T1000 (cell line): ENCODE measurements around the gene SSX2IP.
"Not testable (repeated sequence)": the region's sequence is repeated elsewhere in the genome, so short reads cannot be mapped to it uniquely, and the experiment has no call there.

Experiments
- DNase-seq: peaks from one replicate; lab custom pipeline; 2025; ENCODE audit warnings: mixed read lengths; lab: John Stamatoyannopoulos, UW

Gene SSX2IP

DNA sequence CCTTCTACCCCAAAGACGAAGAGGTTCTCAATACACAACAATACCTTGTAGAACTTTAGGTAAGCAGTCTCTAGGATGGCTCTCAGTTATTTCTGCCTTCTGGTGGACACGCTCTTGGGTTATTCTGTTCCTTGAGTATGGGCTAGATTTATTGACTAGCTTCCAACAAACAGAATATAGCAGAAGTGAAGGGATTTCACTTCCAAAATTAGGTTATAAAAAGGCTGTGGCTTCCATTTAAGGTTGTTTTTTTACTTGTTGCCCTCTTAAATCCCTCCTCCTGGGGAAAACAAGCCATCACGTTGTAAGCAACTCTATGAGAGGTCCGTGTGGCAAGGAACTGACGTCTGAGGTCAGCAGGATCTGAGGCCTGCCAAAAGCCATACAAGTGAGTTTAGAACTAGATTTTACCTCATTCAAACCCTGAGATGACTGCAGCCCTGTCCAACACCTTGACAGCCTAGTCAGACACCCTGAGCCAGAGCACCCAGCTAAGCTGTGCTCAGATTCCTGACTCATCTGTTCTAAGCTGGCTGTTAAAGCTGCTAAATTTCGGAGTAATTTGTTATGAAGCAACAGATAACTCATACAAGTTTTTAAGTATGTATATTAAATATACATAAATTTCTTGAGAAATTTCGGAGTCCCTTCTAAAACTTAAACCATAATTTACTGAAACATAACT, 12.7 kb downstream of the SSX2IP start:
- no peak for DNase-seq

GRCh38 chr1:84675631-84676030, 14.6 kb downstream of the SSX2IP start:
- DNase-seq, result no peak

DNA sequence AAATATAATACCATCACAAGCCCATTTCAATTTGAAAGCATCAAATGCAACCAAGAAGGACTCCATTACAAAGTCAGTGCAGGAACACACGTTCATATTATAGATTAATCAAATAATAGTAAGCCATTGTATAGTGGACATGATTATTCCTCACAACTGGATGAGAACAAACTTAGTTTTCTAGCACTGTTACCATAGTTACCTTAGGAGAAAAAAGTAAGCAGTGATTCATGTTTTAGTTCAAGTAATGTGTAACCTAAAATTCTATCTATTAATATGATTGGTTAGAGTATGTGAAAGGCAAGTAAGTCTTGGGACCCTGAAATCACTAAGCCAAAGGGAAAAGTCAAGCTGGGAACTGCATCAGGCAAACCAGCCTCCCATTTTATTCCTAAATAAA, 15.2 kb downstream of the SSX2IP start:
- no peak for DNase-seq

- no peak for DNase-seq
These were observed 15.6 kb downstream of the SSX2IP start for GRCh38 chr1:84674705-84675104.

DNA sequence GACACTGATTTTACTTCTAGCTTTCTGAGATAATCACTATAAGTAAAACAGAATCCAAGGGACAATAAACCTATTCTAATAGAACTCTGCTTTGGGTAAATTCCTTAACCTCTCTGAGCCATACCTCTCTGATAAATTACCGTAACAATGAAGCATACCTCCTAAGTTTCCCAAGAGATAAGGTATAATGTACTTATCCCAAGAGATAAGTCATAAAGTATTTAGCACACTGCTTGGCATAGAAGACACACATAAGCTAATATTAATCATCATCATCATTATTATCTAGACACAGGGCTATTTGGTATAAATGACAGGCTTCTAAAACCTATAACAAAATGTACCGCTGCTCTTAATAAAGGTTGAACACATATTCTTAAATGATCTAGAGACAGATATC, 16.2 kb downstream of the SSX2IP start:
- DNase-seq, result no peak

- no peak for DNase-seq
These were observed 18.0 kb downstream of the SSX2IP start for GRCh38 chr1:84672080-84672854.

- DNase-seq, result no peak
These were observed 20.4 kb downstream of the SSX2IP start for GRCh38 chr1:84669831-84670230.

DNA sequence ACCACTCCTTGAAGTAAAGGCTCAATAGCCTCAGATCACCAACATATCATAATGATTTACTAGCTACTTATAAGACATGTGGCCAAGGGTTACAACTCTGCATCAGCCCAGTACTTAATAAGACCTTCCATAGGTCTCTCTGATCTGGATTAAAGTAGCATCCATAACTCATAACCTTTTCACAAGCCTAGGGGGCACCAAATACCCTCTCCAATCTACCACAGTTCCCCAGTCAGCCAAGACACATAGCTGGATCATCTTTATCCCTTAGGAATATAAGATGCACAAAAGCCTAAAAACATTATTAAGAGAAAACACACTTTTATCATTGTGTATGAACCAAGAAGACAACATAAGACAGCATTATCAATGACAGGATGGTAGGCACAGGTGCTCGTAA, 22.1 kb downstream of the SSX2IP start:
- no peak for DNase-seq

DNA sequence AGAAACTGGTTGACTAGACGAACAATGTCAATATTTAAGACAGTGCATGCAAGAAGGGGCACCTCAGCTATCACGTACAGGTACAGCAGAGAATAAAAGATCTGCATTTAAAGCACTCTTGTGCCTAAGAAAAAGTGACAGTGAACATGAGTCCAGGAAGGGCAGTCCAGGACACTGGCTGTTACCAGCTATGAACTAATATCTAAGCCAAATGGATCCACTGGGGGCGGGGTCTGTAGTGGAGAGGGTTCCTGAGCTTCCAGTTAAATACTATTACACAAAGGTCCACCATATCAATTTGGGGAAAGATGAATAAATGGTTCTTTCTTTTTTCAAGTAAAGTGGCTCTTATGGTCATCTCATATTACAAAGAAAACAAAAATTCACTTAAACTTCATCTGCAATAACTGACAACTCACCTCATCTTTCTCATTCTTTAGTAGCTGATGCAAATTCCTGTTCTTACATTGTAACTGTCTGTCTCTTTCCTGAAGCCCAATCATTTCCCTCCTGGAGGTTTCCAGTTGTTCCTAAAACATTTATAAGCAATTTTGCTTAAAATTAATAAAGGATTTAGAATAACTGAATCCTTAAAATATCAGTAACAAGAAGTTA, 24.5 kb downstream of the SSX2IP start:
- DNase-seq, result no peak

DNA sequence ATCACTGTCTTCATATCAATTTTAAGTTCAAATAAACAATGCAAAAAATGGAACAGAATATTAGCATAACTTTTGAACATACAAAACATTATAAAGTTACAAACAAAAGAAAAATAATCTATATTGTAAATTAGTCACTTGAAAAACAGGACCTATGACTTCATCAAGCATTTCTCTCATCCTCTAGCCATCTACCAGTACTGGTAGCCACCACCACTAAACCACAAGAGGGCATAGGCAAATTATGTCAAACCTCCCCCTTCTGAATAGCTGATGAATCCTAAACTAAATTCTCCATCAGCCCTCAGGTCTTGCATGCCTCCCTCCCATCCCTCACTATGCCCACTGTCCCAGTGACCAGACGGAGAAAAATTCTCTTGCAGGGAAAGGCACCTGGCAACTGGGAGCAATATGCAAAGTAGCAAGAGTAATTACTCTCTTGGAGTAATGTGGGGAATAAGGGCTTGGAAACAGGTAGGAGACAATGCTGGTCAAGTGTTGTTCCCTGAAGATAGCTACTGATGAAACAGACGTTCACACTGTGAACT, 37.1 kb downstream of the SSX2IP start:
- no peak for DNase-seq

GRCh38 chr1:84644472-84644871, 45.8 kb downstream of the SSX2IP start:
- DNase-seq, result no peak

DNA sequence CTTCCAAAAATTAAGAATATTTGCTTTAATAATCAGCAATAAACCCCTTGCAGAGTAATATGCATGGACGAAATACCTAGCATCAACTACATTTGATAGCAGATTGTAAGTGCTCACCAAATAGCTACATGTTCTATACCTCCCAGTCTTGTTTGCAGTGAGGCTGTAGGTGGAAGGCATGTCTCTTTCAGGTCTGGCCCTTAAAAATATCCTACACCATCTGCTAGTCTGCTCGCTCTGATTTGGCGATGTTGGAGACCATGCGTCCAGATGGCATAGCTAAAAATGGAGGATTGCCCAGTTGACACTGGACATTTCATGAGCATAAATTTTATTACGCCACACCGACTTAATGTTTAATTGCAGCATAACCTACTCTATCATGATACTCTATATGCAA, 47.1 kb downstream of the SSX2IP start:
- no peak for DNase-seq

GRCh38 chr1:84642774-84643173, 47.5 kb downstream of the SSX2IP start:
- no peak for DNase-seq

DNA sequence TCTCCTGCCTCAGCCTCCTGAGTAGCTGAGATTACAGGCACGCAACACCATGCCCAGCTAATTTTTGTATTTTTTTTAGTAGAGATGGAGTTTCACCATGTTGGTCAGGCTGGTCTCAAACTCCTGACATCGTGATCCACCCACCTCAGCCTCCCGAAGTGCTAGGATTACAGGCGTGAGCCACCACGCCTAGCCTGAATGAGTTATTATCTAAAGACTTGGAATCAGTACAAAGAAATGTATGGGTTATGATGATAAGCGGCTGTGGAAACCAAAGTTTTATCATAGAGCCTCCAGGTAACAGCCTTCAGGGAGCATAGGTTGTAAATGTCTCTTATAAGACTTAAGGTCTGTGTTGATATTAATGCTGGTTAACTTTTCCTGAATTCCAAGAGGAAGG, 50.5 kb downstream of the SSX2IP start:
- not testable (repeated sequence) for DNase-seq

- no peak for DNase-seq
These were observed 54.8 kb downstream of the SSX2IP start for GRCh38 chr1:84635429-84635828.

DNA sequence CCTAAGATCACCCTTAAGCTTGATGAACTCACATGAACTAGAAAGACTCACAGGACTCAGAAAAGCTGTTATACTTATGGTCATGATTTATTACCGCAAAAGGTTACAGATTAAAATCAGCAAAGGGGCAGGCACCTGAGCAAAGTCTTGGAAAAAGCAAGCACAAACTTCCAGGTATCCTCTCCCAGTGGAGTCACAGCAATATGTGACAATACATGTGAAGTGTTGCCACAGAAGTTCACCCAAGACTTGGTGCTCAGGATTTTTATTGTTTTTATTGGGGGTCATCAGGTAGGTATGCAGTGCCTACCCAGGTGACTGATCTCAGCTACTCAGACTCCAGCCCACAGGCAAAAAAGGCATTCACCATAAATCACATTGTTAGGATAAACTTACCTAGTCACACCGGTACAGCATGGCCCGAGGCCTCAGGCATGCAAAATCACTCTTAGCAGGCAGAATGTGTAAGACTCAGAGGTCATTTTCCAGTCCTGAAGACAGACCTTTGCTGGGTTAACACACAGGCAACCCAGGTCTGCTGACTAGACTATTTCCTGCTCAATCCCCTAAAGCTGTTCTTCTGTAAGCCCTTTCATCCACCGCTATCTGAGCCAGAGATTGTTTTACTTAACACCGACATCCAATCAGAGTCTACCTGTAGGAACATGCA, 55.6 kb downstream of the SSX2IP start:
- DNase-seq, result no peak

DNA sequence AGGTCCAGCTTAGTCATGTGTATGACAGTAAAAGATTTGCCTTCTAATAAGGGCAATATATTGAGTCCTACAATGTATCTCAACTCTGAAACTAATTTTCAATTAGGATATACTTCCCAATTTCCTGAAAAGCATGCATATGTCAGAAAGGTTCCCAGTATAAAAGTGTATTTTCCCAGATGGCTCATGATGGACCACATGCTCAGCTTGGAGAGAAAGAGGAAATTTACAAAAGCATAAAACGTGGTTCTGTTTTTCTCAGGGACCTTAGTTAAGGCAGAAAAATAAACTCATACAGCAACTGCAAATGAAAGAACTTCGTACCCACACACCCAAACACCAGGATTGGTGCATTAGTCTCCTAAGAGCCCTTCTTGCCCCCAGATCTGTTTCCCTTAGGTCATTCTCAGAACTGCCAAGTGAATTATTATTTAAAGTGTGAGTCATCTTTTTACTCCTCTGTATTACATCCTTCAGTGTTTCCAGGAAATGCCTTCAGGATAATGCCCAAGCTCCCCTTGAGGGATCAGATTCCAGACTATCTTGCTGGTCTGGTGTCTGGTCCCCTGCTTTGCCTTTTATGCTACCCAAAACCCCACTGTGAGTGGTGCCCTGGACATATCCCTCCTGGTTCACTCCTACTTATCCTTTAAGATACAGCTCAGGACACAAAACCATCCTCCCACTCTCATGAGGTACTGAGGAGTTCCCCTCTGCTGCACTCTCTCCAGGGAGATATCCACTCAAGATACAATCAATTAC, 57.4 kb downstream of the SSX2IP start:
- DNase-seq, result peak; percentile 11

DNA sequence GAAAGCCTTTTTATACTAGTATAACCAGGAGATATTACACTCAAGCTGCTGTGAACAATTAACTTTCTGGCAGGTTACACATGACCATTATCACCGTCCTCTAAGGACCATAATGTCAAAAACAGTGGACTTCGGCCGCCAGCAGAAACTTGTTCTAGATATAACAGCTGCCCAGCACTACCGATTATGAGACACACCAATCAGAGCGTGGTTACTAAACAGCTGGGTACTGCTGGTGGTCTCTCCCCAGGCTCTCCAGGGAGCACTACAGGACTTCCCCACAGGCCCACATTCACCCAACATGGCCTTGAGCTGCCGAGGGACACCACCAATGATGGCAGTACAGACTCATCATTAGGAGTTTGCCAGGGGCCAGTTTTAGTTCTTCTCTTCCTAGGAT, 58.1 kb downstream of the SSX2IP start:
- no peak for DNase-seq

- DNase-seq, result no peak
These were observed 65.4 kb downstream of the SSX2IP start for GRCh38 chr1:84624876-84625275.

DNA sequence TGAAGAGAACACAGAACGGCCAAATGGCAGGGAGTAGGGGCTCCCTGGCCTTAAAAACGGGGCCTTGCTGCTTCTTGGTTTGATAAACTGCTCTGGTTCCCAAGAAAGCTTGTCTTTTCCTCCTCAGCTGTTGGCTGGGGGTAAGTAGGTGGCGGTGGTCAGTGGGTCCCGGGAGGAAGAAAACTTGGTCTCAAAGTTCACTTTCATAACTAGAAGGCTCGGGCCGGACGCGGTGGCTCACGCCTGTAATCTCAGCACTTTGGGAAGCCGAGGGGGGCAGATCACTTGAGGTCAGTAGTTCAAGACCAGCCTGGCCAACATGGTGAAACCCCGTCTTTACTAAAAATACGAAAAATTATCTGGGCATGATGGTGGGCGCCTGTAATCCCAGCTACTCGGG, 68.7 kb downstream of the SSX2IP start:
- DNase-seq, result no peak

- peak; percentile 84 for DNase-seq
These were observed 69.4 kb downstream of the SSX2IP start for GRCh38 chr1:84620720-84621313.
